GM18951 (cell line): Measurements from ENCODE around the gene TMSB4X.
"Not testable (repeated sequence)": the region's sequence is repeated elsewhere in the genome, so short reads cannot be mapped to it uniquely, and the experiment has no call there.

ENCODE experiments used
- POLR2A ChIP-seq: IDR thresholded peaks from 4 replicates; pipeline ENCODE4 v1.6.1; 2011; ENCODE audit warnings: mild to moderate bottlenecking; ENCODE audit not compliant: insufficient read length, insufficient read depth; ENCODE audit errors: extremely low read depth
- in situ Hi-C: fragments of 300-500 bp; cut with MboI; formaldehyde crosslinking; loops from one replicate; pipeline ENCODE4 v1.12.0; 2022; ENCODE audit warnings: low sequenced_read_pairs, mixed read lengths, inconsistent platforms; ENCODE audit not compliant: unreplicated experiment

TMSB4X gene

DNA sequence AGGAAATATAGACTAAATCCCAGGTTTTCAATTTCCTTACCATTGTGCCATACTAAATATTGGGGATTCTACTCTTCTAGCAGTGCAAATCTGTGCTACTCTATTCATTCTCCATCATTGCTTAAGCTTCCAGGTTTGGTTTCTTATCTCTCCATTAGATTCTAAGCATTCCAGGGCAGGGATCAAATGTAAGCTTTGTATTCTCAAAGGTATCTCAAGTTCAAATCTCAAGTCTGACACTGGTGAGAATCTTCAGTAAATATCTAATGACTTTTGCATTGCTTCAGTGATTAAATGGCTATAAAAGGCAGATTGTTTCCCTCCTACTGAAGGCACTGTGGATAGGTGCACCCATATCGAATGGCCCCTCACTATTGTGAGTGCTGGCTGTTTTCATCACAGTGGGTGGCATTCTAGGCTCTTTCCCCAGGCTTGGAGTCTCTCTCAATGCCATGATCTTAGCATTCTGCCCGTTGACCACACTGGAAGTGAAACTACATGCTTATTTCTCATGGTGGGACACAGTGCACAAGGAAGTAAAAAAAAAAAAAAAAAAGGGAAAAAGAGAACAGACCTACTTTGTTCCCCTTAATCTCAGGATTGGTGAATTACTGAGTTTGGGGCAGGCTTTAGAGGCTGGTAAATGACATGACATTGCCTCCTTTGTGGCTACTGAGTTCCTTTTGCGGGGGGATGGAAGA, 40.8 kb downstream of the TMSB4X start:
- in situ Hi-C loops: no loop called here
- no peak for TF ChIP-seq POLR2A

DNA sequence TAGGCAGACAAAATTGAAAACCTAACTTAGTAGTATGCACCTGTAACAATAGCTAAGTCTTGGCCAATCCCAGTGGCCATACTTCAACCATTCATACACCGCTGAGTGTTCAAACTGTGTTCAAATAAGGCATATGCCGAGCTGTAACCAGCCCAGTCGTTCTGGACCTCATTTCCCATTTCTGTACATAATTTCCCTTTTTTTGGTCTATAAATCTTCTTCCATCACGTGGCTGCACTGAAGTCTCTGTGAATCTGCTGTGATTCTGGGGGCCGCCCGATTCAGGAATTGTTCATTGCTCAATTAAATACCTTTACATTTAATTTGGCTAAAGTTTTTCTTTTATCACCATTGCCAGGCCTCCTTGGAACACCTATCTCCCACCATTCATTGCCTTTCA, 41.8 kb downstream of the TMSB4X start:
- in situ Hi-C loops: not testable (repeated sequence)

DNA sequence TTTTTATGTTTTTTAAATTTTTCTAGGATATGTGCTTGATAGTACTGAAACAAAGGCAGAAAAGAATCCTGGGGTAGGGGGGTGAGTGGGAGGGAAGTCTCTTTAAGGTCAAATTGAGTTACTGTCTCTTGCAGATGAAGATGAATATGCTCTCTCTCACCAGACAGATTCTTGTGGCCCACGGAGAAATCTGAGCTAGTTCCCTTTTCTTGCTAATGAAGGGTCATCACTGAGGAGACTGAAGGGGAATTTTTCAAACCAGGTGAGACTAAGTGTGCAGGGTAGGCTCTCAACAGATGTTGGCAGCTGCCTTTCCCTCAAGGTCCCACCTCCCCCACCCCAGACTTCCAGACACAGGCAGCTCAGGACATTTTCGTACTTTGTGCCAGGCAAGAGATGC, 48.0 kb downstream of the TMSB4X start:
- in situ Hi-C loops: no loop called here
- no peak for TF ChIP-seq POLR2A

DNA sequence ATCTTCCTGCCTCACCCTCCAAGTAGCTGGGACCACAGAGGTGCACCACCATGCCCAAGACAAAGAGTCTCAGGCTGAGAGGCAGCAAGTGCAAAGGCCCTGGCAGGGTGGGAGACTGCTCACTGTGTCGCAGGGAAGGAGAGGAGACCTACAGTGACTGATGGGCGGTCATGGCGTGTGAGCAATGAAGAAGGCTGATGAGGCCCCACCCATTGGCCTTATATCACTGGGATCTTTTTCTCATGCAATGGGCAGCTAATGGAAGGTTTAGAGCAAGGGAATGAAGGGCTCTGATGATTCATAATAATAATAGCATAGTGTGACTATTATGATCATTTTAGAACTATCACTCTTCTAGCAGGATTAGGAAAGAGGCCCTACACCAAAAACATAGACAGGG, 48.7 kb downstream of the TMSB4X start:
- in situ Hi-C loops: no loop called here
- no peak for TF ChIP-seq POLR2A

DNA sequence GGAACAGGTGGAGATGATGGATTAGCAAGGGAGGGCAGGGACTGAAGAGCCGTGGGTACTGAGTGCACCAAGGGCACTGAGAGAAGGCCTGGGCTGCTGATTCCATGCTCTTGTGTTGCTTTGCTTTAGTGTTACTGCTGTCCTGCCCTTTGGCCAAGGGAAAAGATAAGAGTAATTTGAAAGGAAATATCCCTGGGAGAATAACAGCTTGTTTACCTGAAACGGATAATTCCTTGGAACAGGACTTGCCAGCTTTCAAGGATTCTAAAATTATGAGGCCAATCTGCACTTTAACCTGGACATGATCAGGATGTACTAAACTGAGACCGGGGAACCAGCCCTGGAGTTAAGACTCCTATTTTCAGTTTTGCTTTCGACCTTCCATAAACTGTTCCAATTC, 49.1 kb downstream of the TMSB4X start:
- TF ChIP-seq POLR2A: no peak
- in situ Hi-C loops: no loop called here

DNA sequence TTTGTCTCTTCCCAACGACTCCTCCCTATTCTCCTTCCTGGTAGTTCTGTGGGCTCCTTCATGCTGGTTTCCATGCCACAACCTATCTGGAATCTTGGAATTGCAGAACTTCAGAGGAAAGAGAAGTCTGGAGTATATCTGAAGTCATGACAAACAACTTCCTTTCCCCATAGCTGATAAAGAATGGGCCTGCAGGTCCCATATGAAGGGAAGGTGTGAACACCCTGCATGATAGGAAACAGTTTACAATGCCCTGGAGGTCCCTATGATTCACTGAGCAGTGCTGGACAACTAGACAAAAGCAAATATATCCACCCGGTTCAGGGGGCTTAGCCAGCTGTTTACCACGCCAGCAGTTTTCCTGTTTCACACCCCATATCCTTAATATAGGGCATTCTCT, 50.1 kb downstream of the TMSB4X start:
- TF ChIP-seq POLR2A: no peak

More for the DNA sequence above, 50.1 kb downstream of the TMSB4X start:
- in situ Hi-C loops: no loop called here
